LoVo (cell line): ENCODE results near the gene VWA7.
"Not testable (repeated sequence)": the region's sequence is repeated elsewhere in the genome, so short reads cannot be mapped to it uniquely, and the experiment has no call there.

Source experiments
- DNase-seq: peaks from one replicate; pipeline ENCODE4 v3.0.0-alpha.2; 2016; ENCODE audit warnings: low spot score

VWA7 gene

GRCh38 chr6:31801031-31801927 lies 24.2 kb upstream of the VWA7 start:
- DNase-seq: not testable (repeated sequence)

GRCh38 chr6:31799781-31800180 lies 22.7 kb upstream of the VWA7 start:
- DNase-seq: no peak

GRCh38 chr6:31797588-31797987 lies 20.5 kb upstream of the VWA7 start:
- no peak for DNase-seq

- DNase-seq: no peak
Observed at GRCh38 chr6:31796993-31797385, 19.9 kb upstream of the VWA7 start.

- peak; percentile 95 for DNase-seq
Observed at GRCh38 chr6:31795616-31796298, 18.6 kb upstream of the VWA7 start, which contains the start of gene VARS1. VARS1 (minus strand) TSS chr6:31795752; CDS start chr6:31795217, 535 bp downstream.

GRCh38 chr6:31794866-31795615 lies 17.9 kb upstream of the VWA7 start:
- DNase-seq: no peak

- DNase-seq: peak; percentile 9
Observed at GRCh38 chr6:31794294-31794865, 17.3 kb upstream of the VWA7 start.

- not testable (repeated sequence) for DNase-seq
Observed at GRCh38 chr6:31793927-31794245, 16.8 kb upstream of the VWA7 start.

GRCh38 chr6:31792761-31793171 lies 15.6 kb upstream of the VWA7 start:
- DNase-seq: no peak

GRCh38 chr6:31792090-31792374 lies 14.9 kb upstream of the VWA7 start:
- no peak for DNase-seq

GRCh38 chr6:31791324-31792089 lies 14.4 kb upstream of the VWA7 start:
- DNase-seq: peak; percentile 31

GRCh38 chr6:31785475-31785874 lies 8.3 kb upstream of the VWA7 start:
- no peak for DNase-seq

GRCh38 chr6:31784098-31784925 lies 7.2 kb upstream of the VWA7 start:
- DNase-seq: no peak

- no peak for DNase-seq
Observed at GRCh38 chr6:31782126-31782855, 5.2 kb upstream of the VWA7 start.

GRCh38 chr6:31781244-31782125 lies 4.4 kb upstream of the VWA7 start:
- DNase-seq: no peak

GRCh38 chr6:31780507-31781243 lies 3.5 kb upstream of the VWA7 start:
- DNase-seq: no peak

GRCh38 chr6:31779908-31780307 lies 2.8 kb upstream of the VWA7 start:
- DNase-seq: no peak
